HG02840 (cell line): ENCODE results near the gene ELN.
"Not testable (repeated sequence)": the region's sequence is repeated elsewhere in the genome, so short reads cannot be mapped to it uniquely, and the experiment has no call there.

Experiments
- ATAC-seq: cut with Tn5 transposase; IDR thresholded peaks from one replicate; pipeline ENCODE4 v1.9.1; 2021; ENCODE audit warnings: mild to moderate bottlenecking, moderate library complexity, moderate number of reproducible peaks; ENCODE audit not compliant: unreplicated experiment, low FRiP score

Gene ELN

GRCh38 chr7:73999664-74000435, 28.1 kb upstream of the ELN start:
- no peak for ATAC-seq

- ATAC-seq, result no peak
Observed at GRCh38 chr7:74000489-74001149, 27.4 kb upstream of the ELN start.

- no peak for ATAC-seq
Observed at GRCh38 chr7:74001150-74001494, 26.9 kb upstream of the ELN start.

GRCh38 chr7:74002474-74003017, 25.4 kb upstream of the ELN start:
- no peak for ATAC-seq

- no peak for ATAC-seq
Observed at GRCh38 chr7:74003621-74004020, 24.4 kb upstream of the ELN start.

GRCh38 chr7:74006032-74006431, 21.9 kb upstream of the ELN start:
- no peak for ATAC-seq

GRCh38 chr7:74006451-74007241, 21.3 kb upstream of the ELN start:
- no peak for ATAC-seq

- no peak for ATAC-seq
Observed at GRCh38 chr7:74007242-74007567, 20.8 kb upstream of the ELN start.

- ATAC-seq, result no peak
Observed at GRCh38 chr7:74008687-74009086, 19.3 kb upstream of the ELN start.

GRCh38 chr7:74009719-74010118, 18.3 kb upstream of the ELN start:
- no peak for ATAC-seq

GRCh38 chr7:74010407-74010806, 17.6 kb upstream of the ELN start:
- no peak for ATAC-seq

- not testable (repeated sequence) for ATAC-seq
Observed at GRCh38 chr7:74011421-74011820, 16.6 kb upstream of the ELN start.

GRCh38 chr7:74012842-74013249, 15.1 kb upstream of the ELN start:
- no peak for ATAC-seq

- ATAC-seq, result no peak
Observed at GRCh38 chr7:74013539-74014272, 14.3 kb upstream of the ELN start.

- no peak for ATAC-seq
Observed at GRCh38 chr7:74014931-74015330, 13.0 kb upstream of the ELN start.

GRCh38 chr7:74015670-74016069, 12.3 kb upstream of the ELN start:
- no peak for ATAC-seq

GRCh38 chr7:74017125-74017524, 10.8 kb upstream of the ELN start:
- ATAC-seq, result no peak

GRCh38 chr7:74018246-74018895, 9.6 kb upstream of the ELN start:
- ATAC-seq, result no peak

- ATAC-seq, result no peak
Observed at GRCh38 chr7:74019149-74019548, 8.8 kb upstream of the ELN start.

- no peak for ATAC-seq
Observed at GRCh38 chr7:74020390-74020789, 7.6 kb upstream of the ELN start.
